H1 (cell line): ENCODE results near the gene ART4. TPM values are rescaled to one million over a fixed set of nuclear protein-coding genes. Genes with fewer than 3 reads are reported as not detected.

Experiments used
- CTCF ChIA-PET: fragments of 300-600 bp; sonication (Branson Sonifier 250); formaldehyde crosslinking; loops from one replicate; lab custom pipeline; 2021; ENCODE audit not compliant: partially characterized antibody; lab: Charles Lee
- POLR2A ChIA-PET: fragments of 300-600 bp; sonication (Branson Sonifier 250); formaldehyde crosslinking; loops from one replicate; lab custom pipeline; 2021; ENCODE audit warnings: inconsistent platforms; ENCODE audit not compliant: partially characterized antibody; lab: Charles Lee
- DNase-seq, 2 experiments: peaks; one replicate each; pipeline versions ENCODE4 v3.0.0 to v3.0.0-alpha.2; 2010 to 2022; ENCODE audit warnings: low spot score in 2 of 2, low read depth in 1 of 2, mixed read lengths in 1 of 2
- FAIRE-seq: peaks from 2 replicates; lab custom pipeline; 2011; peaks lifted over from hg19 to GRCh38; lab: Jason Lieb, UNC
- H2AFZ ChIP-seq: 2 replicates; pipeline ENCODE4 v1.8.1; 2012; ENCODE audit warnings: low read length, inconsistent platforms
- H2AK5ac ChIP-seq: 2 replicates; pipeline ENCODE4 v1.6.1; 2013; ENCODE audit warnings: low read depth, low read length
- H2BK120ac ChIP-seq: replicated peaks from 2 replicates; pipeline ENCODE3; 2013; ENCODE audit warnings: low read depth, low read length, inconsistent platforms
- H2BK12ac ChIP-seq: 2 replicates; pipeline ENCODE4 v1.6.1; 2013; ENCODE audit warnings: low read depth, low read length
- H2BK15ac ChIP-seq: 2 replicates; pipeline ENCODE4 v1.6.1; 2013; ENCODE audit warnings: low read length
- H2BK20ac ChIP-seq: 2 replicates; pipeline ENCODE4 v1.6.1; 2013; ENCODE audit warnings: low read length
- H2BK5ac ChIP-seq: 2 replicates; pipeline ENCODE4 v1.6.1; 2013; ENCODE audit warnings: low read depth, low read length
- H3K14ac ChIP-seq: 2 replicates; pipeline ENCODE4 v1.6.1; 2013; ENCODE audit warnings: inconsistent platforms; ENCODE audit not compliant: insufficient read length
- H3K18ac ChIP-seq: 2 replicates; pipeline ENCODE4 v1.6.1; 2013; ENCODE audit warnings: low read length; ENCODE audit errors: extremely low read depth
- H3K23ac ChIP-seq: 2 replicates; pipeline ENCODE4 v1.6.1; 2013; ENCODE audit warnings: inconsistent platforms; ENCODE audit not compliant: insufficient read length
- H3K23me2 ChIP-seq: 2 replicates; pipeline ENCODE4 v1.6.1; 2013; ENCODE audit warnings: low read depth, low read length
- H3K27ac ChIP-seq: 2 replicates; pipeline ENCODE4 v1.6.1; 2011; ENCODE audit warnings: low read depth, low read length, inconsistent platforms
- H3K27me3 ChIP-seq, 4 experiments: replicated peaks in 1 of 4; 1 replicate in 1 of 4; 2 replicates in 3 of 4; pipeline versions ENCODE4 v1.6.1 to v1.8.1; 2011 to 2013; ENCODE audit warnings: low read length in 3 of 4, mild to moderate bottlenecking in 3 of 4, inconsistent platforms in 2 of 4, mixed read lengths in 2 of 4, moderate library complexity in 1 of 4; ENCODE audit not compliant: control insufficient read depth in 3 of 4, insufficient read depth in 3 of 4; ENCODE audit errors: extremely low read depth in 1 of 4
- H3K36me3 ChIP-seq, 4 experiments: 2 replicates each; pipeline versions ENCODE4 v1.6.1 to v1.8.1; 2011 to 2013; ENCODE audit warnings: mild to moderate bottlenecking in 4 of 4, low read length in 3 of 4, moderate library complexity in 2 of 4, control low read depth in 1 of 4, inconsistent platforms in 1 of 4; ENCODE audit not compliant: insufficient read depth in 4 of 4, control insufficient read depth in 2 of 4
- H3K4ac ChIP-seq: replicated peaks from 2 replicates; pipeline ENCODE3; 2013; ENCODE audit warnings: low read length, low read depth, mixed read lengths, inconsistent platforms; ENCODE audit not compliant: insufficient read length
- H3K4me1 ChIP-seq, 4 experiments: replicated peaks in 1 of 4; 1 replicate in 1 of 4; 2 replicates in 3 of 4; pipeline versions ENCODE4 v1.6.1 to v1.8.1; 2011 to 2013; ENCODE audit warnings: low read length in 3 of 4, inconsistent platforms in 2 of 4, mixed read lengths in 1 of 4; ENCODE audit not compliant: insufficient read depth in 4 of 4, control insufficient read depth in 3 of 4
- H3K4me2 ChIP-seq, 2 experiments: 2 replicates each; pipeline versions ENCODE4 v1.6.1 to v1.8.1; 2011 to 2013; ENCODE audit warnings: low read depth in 2 of 2, low read length in 2 of 2, control low read depth in 1 of 2, inconsistent platforms in 1 of 2, mild to moderate bottlenecking in 1 of 2; ENCODE audit not compliant: insufficient read depth in 1 of 2
- H3K4me3 ChIP-seq, 4 experiments: fragments of 200-600, 300-600 bp in 1 of 4; sonication (generic), shearing (Covaris generic), sonication (Bioruptor Twin) in 1 of 4; 2 replicates each; pipeline versions ENCODE4 v1.5.1 to v1.8.1; 2011 to 2016; ENCODE audit warnings: low read length in 4 of 4, low read depth in 3 of 4, control low read depth in 2 of 4, inconsistent platforms in 2 of 4, mild to moderate bottlenecking in 2 of 4, mixed read lengths in 1 of 4, moderate library complexity in 1 of 4; ENCODE audit not compliant: insufficient read depth in 2 of 4; ENCODE audit errors: extremely low read depth in 1 of 4
- H3K56ac ChIP-seq: replicated peaks from 2 replicates; pipeline ENCODE3; 2013; ENCODE audit warnings: low read depth, mild to moderate bottlenecking, mixed read lengths, low read length, inconsistent platforms; ENCODE audit not compliant: insufficient read length
- H3K79me1 ChIP-seq: 2 replicates; pipeline ENCODE4 v1.6.1; 2013; ENCODE audit warnings: low read depth, low read length, control low read depth
- H3K79me2 ChIP-seq, 2 experiments: 2 replicates each; pipeline versions ENCODE4 v1.6.1 to v1.8.1; 2012 to 2013; ENCODE audit warnings: low read length in 2 of 2, mild to moderate bottlenecking in 2 of 2, inconsistent platforms in 1 of 2; ENCODE audit not compliant: insufficient read depth in 2 of 2, control insufficient read depth in 1 of 2
- H3K9ac ChIP-seq, 4 experiments: replicated peaks in 1 of 4; 1 replicate in 1 of 4; 2 replicates in 3 of 4; pipeline versions ENCODE4 v1.6.1 to v1.8.1; 2011 to 2013; ENCODE audit warnings: low read depth in 3 of 4, low read length in 3 of 4, control low read depth in 2 of 4, mild to moderate bottlenecking in 2 of 4, moderate library complexity in 2 of 4, inconsistent platforms in 1 of 4; ENCODE audit errors: extremely low read depth in 1 of 4
- H3K9me3 ChIP-seq, 2 experiments: 2 replicates each; pipeline versions ENCODE4 v1.6.1 to v1.8.1; 2012 to 2013; ENCODE audit warnings: mild to moderate bottlenecking in 2 of 2, moderate library complexity in 2 of 2, control low read depth in 1 of 2, inconsistent platforms in 1 of 2, low read depth in 1 of 2, low read length in 1 of 2, mixed read lengths in 1 of 2; ENCODE audit not compliant: insufficient read depth in 2 of 2
- H4K20me1 ChIP-seq, 2 experiments: replicated peaks in 1 of 2; 2 replicates each; pipeline versions ENCODE3 to v1.8.1; 2011 to 2013; ENCODE audit warnings: inconsistent platforms in 2 of 2, low read length in 2 of 2, mild to moderate bottlenecking in 1 of 2; ENCODE audit not compliant: insufficient read depth in 2 of 2, control insufficient read depth in 1 of 2
- H4K5ac ChIP-seq: 2 replicates; pipeline ENCODE4 v1.6.1; 2013; ENCODE audit warnings: low read length, low read depth, mixed read lengths, inconsistent platforms; ENCODE audit not compliant: insufficient read length
- H4K8ac ChIP-seq: 2 replicates; pipeline ENCODE4 v1.8.0; 2013; ENCODE audit warnings: mild to moderate bottlenecking, moderate library complexity, low read length, inconsistent platforms; ENCODE audit not compliant: insufficient read depth; ENCODE audit errors: extremely low read depth
- H4K91ac ChIP-seq: replicated peaks from 2 replicates; pipeline ENCODE3; 2013; ENCODE audit warnings: low read length, mixed read lengths, inconsistent platforms; ENCODE audit not compliant: insufficient read length
- ASH2L ChIP-seq: fragments of 200-600, 300-600 bp; sonication (generic); IDR thresholded peaks from one replicate; pipeline ENCODE4 v1.7.1; 2017; ENCODE audit warnings: low read length
- CBX5 ChIP-seq: fragments of 300-800, 300-1000 bp; sonication (generic); IDR thresholded peaks from 2 replicates; pipeline ENCODE4 v1.7.1; 2016; ENCODE audit warnings: antibody characterized with exemption, low read length, low read depth
- CREB1 ChIP-seq: IDR thresholded peaks from 2 replicates; pipeline ENCODE4 v1.6.1; 2012; ENCODE audit warnings: inconsistent platforms
- EP300 ChIP-seq, 2 experiments: IDR thresholded peaks; 1 replicate in 1 of 2; 2 replicates in 1 of 2; pipeline ENCODE4 v1.6.1; 2011 to 2012; ENCODE audit warnings: low read depth in 2 of 2, low read length in 2 of 2, mild to moderate bottlenecking in 2 of 2, borderline replicate concordance in 1 of 2, inconsistent platforms in 1 of 2, moderate library complexity in 1 of 2
- JUN ChIP-seq: IDR thresholded peaks from 2 replicates; pipeline ENCODE4 v1.6.1; 2011; ENCODE audit warnings: low read depth, mild to moderate bottlenecking, improper control_type of control experiment, low read length
- NANOG ChIP-seq: IDR thresholded peaks from 2 replicates; pipeline ENCODE4 v1.6.1; 2011; ENCODE audit warnings: low read length, low read depth, mild to moderate bottlenecking, inconsistent platforms; ENCODE audit not compliant: insufficient read depth, poor library complexity, severe bottlenecking
- POLR2AphosphoS5 ChIP-seq: IDR thresholded peaks from 2 replicates; pipeline ENCODE4 v1.6.1; 2011; ENCODE audit warnings: low read depth, low read length
- RFX5 ChIP-seq: IDR thresholded peaks from 2 replicates; pipeline ENCODE4 v1.6.1; 2011; ENCODE audit warnings: low read depth, low read length, improper control_type of control experiment, borderline replicate concordance
- SIX5 ChIP-seq: IDR thresholded peaks from 2 replicates; pipeline ENCODE4 v1.6.1; 2011; ENCODE audit warnings: mild to moderate bottlenecking, low read depth, low read length
- SRF ChIP-seq: IDR thresholded peaks from 2 replicates; pipeline ENCODE4 v1.6.1; 2011; ENCODE audit warnings: mild to moderate bottlenecking, low read depth, low read length, moderate library complexity
- WGBS, 2 experiments: shearing (Covaris generic) in 1 of 2; methylation state at CpG; one replicate each; pipeline versions ENCODE4 v1.1.6 to v1.1.7; 2013 to 2015; ENCODE audit warnings: low lambda C conversion rate in 2 of 2, mixed read lengths in 2 of 2, inconsistent platforms in 1 of 2, low coverage in 1 of 2, missing lambda C conversion rate in 1 of 2; ENCODE audit not compliant: insufficient replicate concordance in 2 of 2, insufficient coverage in 1 of 2, insufficient read length in 1 of 2; ENCODE audit errors: extremely low coverage in 1 of 2, missing lambda C conversion rate in 1 of 2; 5-methylcytosine and 5-hydroxymethylcytosine counted together
- polyA plus RNA-seq, 7 experiments: library from polyadenylated mRNA; depleted of rRNA in 3 of 7; stranded (reverse) in 5 of 7; unstranded in 2 of 7; fragments of >200 nt in 5 of 7; fragments of 200-250 nt in 2 of 7; gene quantifications; 1 replicate in 5 of 7; 2 replicates in 1 of 7; 4 replicates in 1 of 7; pipeline versions ENCODE4 v1.2.1 to v1.2.3, GENCODE V29; 2011 to 2013; ENCODE audit warnings: missing spikeins in 2 of 7, mixed read lengths in 2 of 7
- total RNA-seq: library from RNA; stranded (reverse); fragmentation: NEBNext Ultra II Directional; extraction: Animal tissue kit (Norgen Biotek cat#: 25700); gene quantifications from 2 replicates; pipeline ENCODE4 v1.2.1, GENCODE V29; 2021

Gene ART4
- total and polyA plus RNA-seq, 2 of the 8 experiments (the other 6 are each of a cell fraction or from before 2014, with no cell fraction given): not detected

GRCh38 chr12:14880890-14881453 lies 37.6 kb upstream of the ART4 start:
- H3K56ac ChIP-seq: no peak overlapping the region
- CTCF ChIA-PET: interaction anchor here (1.0 kb wide), 1 partner anchor 284 kb away, joined by 3 read pairs; no protein-coding TSS in a partner anchor

More at GRCh38 chr12:14880890-14881453, 37.6 kb upstream of the ART4 start:
- H3K23me2 ChIP-seq: no peaks in the 10 kb centered on the region
- H2BK20ac ChIP-seq: no peak overlapping the region
- no peak for DNase-seq
- H3K4ac ChIP-seq: no peak overlapping the region
- no peak overlapping the region for H3K14ac ChIP-seq
- H3K9ac ChIP-seq: no peak overlapping the region
- no peaks in the 10 kb centered on the region for H3K79me2 ChIP-seq
- 86% methylated on average over 6 of the region's 6 CpGs; no CpG with 5 or more reads in 1 of the 2 experiments for WGBS, 2 experiments
- no peaks in the 10 kb centered on the region for H3K27me3 ChIP-seq
- H2BK5ac ChIP-seq: no peak overlapping the region
- no peaks in the 10 kb centered on the region for H3K36me3 ChIP-seq
- H3K23ac ChIP-seq: no peak overlapping the region
- H2AFZ ChIP-seq: no peak overlapping the region
- no peak overlapping the region for H3K4me3 ChIP-seq
- H3K27ac ChIP-seq: no peak overlapping the region
- H2BK12ac ChIP-seq: no peak overlapping the region
- H3K4me1 ChIP-seq: no peaks in the 10 kb centered on the region
- no peak overlapping the region for H3K18ac ChIP-seq
- no peak for FAIRE-seq
- no peak overlapping the region for H4K8ac ChIP-seq
- H3K79me1 ChIP-seq: no peaks in the 10 kb centered on the region
- no peaks in the 10 kb centered on the region for H3K9me3 ChIP-seq
- no peak overlapping the region for H4K5ac ChIP-seq
- no peak overlapping the region for H2BK120ac ChIP-seq
- no peaks in the 10 kb centered on the region for H4K20me1 ChIP-seq
- H4K91ac ChIP-seq: no peak overlapping the region
- POLR2A ChIA-PET: no interaction called here
- TF ChIP-seq SIX5: no peak
- no peak for TF ChIP-seq ASH2L
- no peak for TF ChIP-seq CBX5
- TF ChIP-seq EP300 (IDR thresholded peaks at IDR 0.05; ENCODE audit: borderline replicate concordance in 1 of 2, low read depth in 2 of 2, low read length in 2 of 2): no peak
- no peak for TF ChIP-seq RFX5
- no peak for TF ChIP-seq SRF
- no peak for TF ChIP-seq NANOG
- no peak for TF ChIP-seq POLR2AphosphoS5
- TF ChIP-seq JUN: no peak
- no peak for TF ChIP-seq CREB1
- no peak overlapping the region for H2BK15ac ChIP-seq
- no peak overlapping the region for H2AK5ac ChIP-seq
- no peak overlapping the region for H3K4me2 ChIP-seq
